Glutamatergic neuron (in vitro differentiated cells): Measurements from ENCODE around the gene GRK6. TPM values are rescaled to one million over a fixed set of nuclear protein-coding genes. Genes with fewer than 3 reads are reported as not detected.

Experiments used
- DNase-seq: peaks from one replicate; pipeline ENCODE4 v3.0.0; 2022
- H3K27ac Mint-ChIP-seq: one replicate; pipeline ENCODE4 v1.8.0; 2020; ENCODE audit warnings: mild to moderate bottlenecking, mixed read lengths, inconsistent platforms; ENCODE audit not compliant: unreplicated experiment
- H3K27me3 Mint-ChIP-seq: one replicate; pipeline ENCODE4 v1.8.0; 2020; ENCODE audit warnings: mild to moderate bottlenecking, moderate library complexity, mixed read lengths, inconsistent platforms; ENCODE audit not compliant: unreplicated experiment
- H3K36me3 Mint-ChIP-seq: one replicate; pipeline ENCODE4 v1.8.0; 2020; ENCODE audit warnings: mild to moderate bottlenecking, mixed read lengths, inconsistent platforms; ENCODE audit not compliant: unreplicated experiment
- H3K4me1 Mint-ChIP-seq: one replicate; pipeline ENCODE4 v1.8.0; 2020; ENCODE audit warnings: mild to moderate bottlenecking, low read depth, mixed read lengths, inconsistent platforms; ENCODE audit not compliant: unreplicated experiment
- H3K4me3 Mint-ChIP-seq: one replicate; pipeline ENCODE4 v1.8.0; 2020; ENCODE audit warnings: mild to moderate bottlenecking, mixed read lengths, inconsistent platforms; ENCODE audit not compliant: unreplicated experiment
- H3K9me3 Mint-ChIP-seq: one replicate; pipeline ENCODE4 v1.8.0; 2020; ENCODE audit warnings: mild to moderate bottlenecking, moderate library complexity, mixed read lengths, inconsistent platforms; ENCODE audit not compliant: unreplicated experiment
- CTCF ChIP-seq: fragments of 200-600 bp; sonication (generic); IDR thresholded peaks from one replicate; pipeline ENCODE4 v1.5.0; 2021; ENCODE audit not compliant: partially characterized antibody, unreplicated experiment
- total RNA-seq: library from RNA; stranded (reverse); fragmentation: NEBNext Ultra II Directional; extraction: Animal tissue kit (Norgen Biotek cat#: 25700); gene quantifications from one replicate; pipeline ENCODE4 v1.2.1, GENCODE V29; 2021; ENCODE audit not compliant: unreplicated experiment

GRK6 gene
- total RNA-seq, 1 donor from 2014 or later, result 43.9 TPM

GRCh38 chr5:177456976-177457851 is 30.7 kb downstream of the GRK6 start:
- TF ChIP-seq CTCF, result peak; percentile 80
- Mint-ChIP-seq H3K27me3 (peaks cover 41% of the 10 kb centered on the region), H3K9me3 (peaks cover 38% of the 10 kb centered on the region), H3K27ac (peak overlapping the region; percentile 88), H3K36me3 (peaks cover 5% of the 10 kb centered on the region), H3K4me1 (peaks cover 17% of the 10 kb centered on the region), H3K4me3 (peak overlapping the region; percentile 88)
- DNase-seq, result peak; percentile 87

GRCh38 chr5:177457852-177458681 is 31.6 kb downstream of the GRK6 start:
- H3K36me3 Mint-ChIP-seq, result peaks cover 5% of the 10 kb centered on the region

GRCh38 chr5:177458912-177459350 is 32.5 kb downstream of the GRK6 start:
- DNase-seq, result peak; percentile 58
- H3K27me3 Mint-ChIP-seq, result peaks cover 34% of the 10 kb centered on the region
- no peak for TF ChIP-seq CTCF
- peaks cover 36% of the 10 kb centered on the region for H3K9me3 Mint-ChIP-seq
- peaks cover 19% of the 10 kb centered on the region for H3K4me1 Mint-ChIP-seq
- no peak overlapping the region for H3K4me3 Mint-ChIP-seq
- H3K36me3 Mint-ChIP-seq, result peaks cover 5% of the 10 kb centered on the region
- H3K27ac Mint-ChIP-seq, result peak overlapping the region; percentile 43

More at GRCh38 chr5:177457852-177458681, 31.6 kb downstream of the GRK6 start:
- Mint-ChIP-seq H3K27ac (peak overlapping the region; percentile 88), H3K4me3 (peak overlapping the region; percentile 88), H3K4me1 (peaks cover 20% of the 10 kb centered on the region), H3K9me3 (peaks cover 36% of the 10 kb centered on the region), H3K27me3 (peaks cover 39% of the 10 kb centered on the region)
- peak; percentile 49 for TF ChIP-seq CTCF
- no peak for DNase-seq

GRCh38 chr5:177459357-177459756 is 32.9 kb downstream of the GRK6 start:
- H3K27ac Mint-ChIP-seq, result peak overlapping the region; percentile 59
- H3K4me3 Mint-ChIP-seq, result peak overlapping the region; percentile 74

More at GRCh38 chr5:177459357-177459756, 32.9 kb downstream of the GRK6 start:
- no peak for DNase-seq
- peaks cover 33% of the 10 kb centered on the region for H3K27me3 Mint-ChIP-seq
- peaks cover 19% of the 10 kb centered on the region for H3K4me1 Mint-ChIP-seq
- peaks cover 35% of the 10 kb centered on the region for H3K9me3 Mint-ChIP-seq
- no peak for TF ChIP-seq CTCF
- H3K36me3 Mint-ChIP-seq, result peaks cover 5% of the 10 kb centered on the region
